ENCODE measurements around the gene JMJD8.

Gene JMJD8, protein sequence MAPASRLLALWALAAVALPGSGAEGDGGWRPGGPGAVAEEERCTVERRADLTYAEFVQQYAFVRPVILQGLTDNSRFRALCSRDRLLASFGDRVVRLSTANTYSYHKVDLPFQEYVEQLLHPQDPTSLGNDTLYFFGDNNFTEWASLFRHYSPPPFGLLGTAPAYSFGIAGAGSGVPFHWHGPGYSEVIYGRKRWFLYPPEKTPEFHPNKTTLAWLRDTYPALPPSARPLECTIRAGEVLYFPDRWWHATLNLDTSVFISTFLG
- total RNA-seq: 20.9 to 27.4 (median 24.8) reads per million in 4 donors

- DNase-seq: peak; percentile 92 to 97 (median 96)
Observed at GRCh38 chr16:684071-684794, at the start of gene JMJD8. JMJD8 (minus strand) TSS chr16:684334; CDS start chr16:684319, 15 bp downstream.

DNA sequence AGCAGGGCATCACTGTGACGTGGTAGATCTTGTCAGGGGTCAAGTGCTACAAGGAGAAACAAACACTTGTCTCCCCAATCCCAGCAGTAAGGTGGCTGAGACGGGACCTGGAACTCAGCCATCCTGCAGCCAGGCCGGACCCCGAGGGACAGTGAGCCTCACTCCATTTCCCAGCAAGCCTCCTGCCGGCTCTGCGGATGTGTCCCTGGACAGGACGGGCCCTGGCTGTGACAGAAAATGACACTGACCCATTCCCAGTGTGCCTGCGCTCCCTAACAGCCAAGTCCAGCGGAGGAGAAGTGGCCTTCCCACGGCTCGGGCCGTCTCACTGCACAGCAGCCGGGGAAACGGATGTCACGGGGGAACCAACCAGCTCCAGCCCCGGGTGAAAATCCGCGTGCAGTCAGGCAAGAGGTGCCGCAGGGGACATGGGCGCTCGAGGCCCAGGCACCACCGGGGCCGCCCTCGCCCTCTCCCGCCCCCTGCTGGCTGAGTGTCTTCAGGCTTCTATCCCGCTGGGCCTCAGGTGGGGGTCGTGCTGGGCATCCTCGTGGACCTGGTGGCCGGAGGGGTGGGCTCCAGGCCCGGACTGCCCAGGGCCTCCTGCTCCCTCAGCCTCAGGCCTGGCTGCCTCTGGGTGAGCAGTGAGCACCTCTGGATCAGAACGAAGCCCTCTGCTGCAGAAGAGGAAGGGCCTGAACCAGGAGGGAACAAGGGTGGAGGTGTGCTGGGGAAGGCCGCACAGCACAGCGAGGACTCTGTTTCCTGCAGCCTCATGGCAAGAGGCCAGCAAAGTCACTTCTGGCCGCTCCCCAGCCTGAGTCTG lies 49.5 kb upstream of the JMJD8 start:
- peak in 1 of 5 donors; percentile 25 for DNase-seq

GRCh38 chr16:732936-733335 lies 48.8 kb upstream of the JMJD8 start:
- no peak for DNase-seq

DNA sequence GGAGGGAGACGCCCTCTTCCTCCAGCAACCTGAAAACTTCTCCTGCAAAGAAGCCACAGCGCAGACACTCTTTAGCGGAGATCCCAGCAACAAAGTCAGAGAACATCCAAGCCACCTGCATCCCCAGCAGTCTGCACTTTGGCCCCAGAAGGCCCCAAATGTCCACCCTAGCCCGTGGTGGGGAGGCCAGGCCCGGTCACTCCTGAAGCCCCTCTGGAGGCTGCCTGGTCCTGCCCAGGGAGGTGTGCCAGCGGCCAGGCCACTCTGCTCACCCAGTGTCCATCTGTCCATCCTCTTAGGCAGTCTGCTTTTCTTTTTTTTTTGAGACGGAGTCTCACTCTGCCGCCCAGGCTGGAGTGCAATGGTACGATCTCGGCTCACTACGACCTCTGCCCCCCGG lies 48.2 kb upstream of the JMJD8 start:
- DNase-seq: no peak

GRCh38 chr16:730666-731509 lies 46.8 kb upstream of the JMJD8 start:
- DNase-seq: no peak

- DNase-seq: peak in 1 of 5 donors; percentile 12
Observed at GRCh38 chr16:729768-730665, 45.9 kb upstream of the JMJD8 start.

- no peak for DNase-seq
Observed at GRCh38 chr16:728890-729744, 45.0 kb upstream of the JMJD8 start.

DNA sequence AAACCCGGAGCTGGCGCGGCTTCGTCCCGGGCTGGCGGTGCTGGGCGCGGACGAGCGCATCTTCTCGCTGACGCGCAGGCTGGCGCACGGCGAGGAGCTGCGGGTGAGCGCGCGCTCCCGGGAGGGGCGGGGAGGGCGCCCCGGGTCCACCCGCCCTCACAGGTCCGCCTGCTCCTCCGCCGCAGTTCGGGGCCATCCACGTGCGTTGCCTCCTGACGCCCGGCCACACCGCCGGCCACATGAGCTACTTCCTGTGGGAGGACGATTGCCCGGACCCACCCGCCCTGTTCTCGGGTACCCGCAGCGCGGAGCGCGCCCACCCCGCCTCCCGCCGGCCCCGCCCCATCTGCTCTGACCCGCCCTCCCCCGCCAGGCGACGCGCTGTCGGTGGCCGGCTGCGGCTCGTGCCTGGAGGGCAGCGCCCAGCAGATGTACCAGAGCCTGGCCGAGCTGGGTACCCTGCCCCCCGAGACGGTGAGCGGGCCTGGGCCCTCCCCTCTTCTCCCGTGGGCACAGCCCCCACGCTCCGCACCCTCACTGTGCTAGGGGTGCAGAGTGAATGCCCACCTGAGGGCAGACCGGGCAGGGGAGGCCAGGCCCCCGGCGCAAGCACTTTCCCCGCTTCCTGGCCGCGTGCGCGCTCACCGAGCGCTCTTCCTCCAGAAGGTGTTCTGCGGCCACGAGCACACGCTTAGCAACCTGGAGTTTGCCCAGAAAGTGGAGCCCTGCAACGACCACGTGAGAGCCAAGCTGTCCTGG lies 44.2 kb upstream of the JMJD8 start:
- peak; percentile 45 to 66 (median 59) for DNase-seq

- DNase-seq: no peak
Observed at GRCh38 chr16:727291-727977, 43.3 kb upstream of the JMJD8 start.

- DNase-seq: peak; percentile 35 to 60 (median 48)
Observed at GRCh38 chr16:726438-727290, 42.5 kb upstream of the JMJD8 start, which contains the start of the genes CCDC78 and HAGHL. CCDC78 (minus strand) TSS chr16:726443; CDS start chr16:726367, 76 bp downstream. HAGHL (plus strand) TSS chr16:727106; CDS start chr16:727510, 404 bp downstream.

GRCh38 chr16:726188-726437 lies 42.0 kb upstream of the JMJD8 start:
- DNase-seq: no peak

GRCh38 chr16:725463-726187 lies 41.5 kb upstream of the JMJD8 start:
- no peak for DNase-seq

DNA sequence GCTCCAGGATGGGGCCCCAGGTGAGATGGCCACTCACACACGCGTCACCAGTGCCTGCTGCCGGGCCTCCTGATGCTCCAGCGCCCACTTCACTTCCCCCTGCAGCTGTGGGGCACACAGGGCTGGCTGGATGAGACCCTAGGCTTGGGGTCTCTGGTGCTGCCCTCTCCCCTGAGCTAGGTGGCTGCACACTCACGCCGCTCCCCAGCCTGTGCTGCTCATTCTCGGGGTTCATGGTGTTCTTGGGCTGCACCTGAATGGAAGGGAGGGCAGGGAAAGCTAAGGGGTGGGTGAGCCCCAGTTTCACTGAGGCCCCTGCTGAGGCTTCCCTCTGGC lies 40.9 kb upstream of the JMJD8 start:
- no peak for DNase-seq

DNA sequence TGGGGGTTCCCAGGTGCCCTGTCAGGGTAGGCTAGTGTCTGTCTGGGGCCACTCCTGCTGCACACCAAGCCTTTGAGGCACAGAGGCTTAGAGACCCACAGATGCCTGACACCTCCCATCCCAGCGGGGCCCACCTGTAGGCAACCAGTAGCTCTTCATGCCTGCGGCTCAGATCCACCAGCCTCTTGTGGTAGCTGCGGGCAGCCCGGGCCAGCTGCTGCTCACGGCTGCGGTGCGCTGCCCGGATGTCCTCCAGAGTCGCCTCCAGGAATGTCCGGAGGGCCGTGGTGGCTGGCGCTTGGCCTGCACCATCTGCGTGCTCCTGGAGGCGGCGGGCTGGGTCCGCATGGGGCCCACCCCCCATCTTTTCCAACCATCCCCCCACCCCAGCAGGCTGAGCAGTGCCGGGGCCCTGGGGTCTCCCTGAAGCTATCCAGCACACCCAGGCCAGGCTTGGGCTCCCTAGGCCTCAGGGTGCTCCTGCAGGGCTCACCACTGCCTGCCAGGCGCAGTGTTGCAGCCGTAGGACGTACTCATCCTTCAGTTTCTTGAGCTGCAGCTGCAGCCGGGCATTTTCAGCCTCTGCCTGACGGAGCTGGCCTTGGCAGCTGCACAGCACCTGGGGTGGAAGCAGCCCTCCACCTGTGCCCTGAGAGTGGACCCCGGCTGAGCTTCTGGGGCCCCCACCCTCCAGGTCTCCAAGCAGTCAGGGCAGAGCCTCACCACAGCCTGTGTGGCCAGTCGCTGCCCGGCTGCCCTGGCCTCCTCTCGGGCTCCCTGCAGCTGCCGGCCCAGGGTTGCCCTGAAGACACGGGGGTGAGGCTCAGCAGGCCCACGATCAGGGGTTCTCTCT lies 40.3 kb upstream of the JMJD8 start:
- DNase-seq: no peak

DNA sequence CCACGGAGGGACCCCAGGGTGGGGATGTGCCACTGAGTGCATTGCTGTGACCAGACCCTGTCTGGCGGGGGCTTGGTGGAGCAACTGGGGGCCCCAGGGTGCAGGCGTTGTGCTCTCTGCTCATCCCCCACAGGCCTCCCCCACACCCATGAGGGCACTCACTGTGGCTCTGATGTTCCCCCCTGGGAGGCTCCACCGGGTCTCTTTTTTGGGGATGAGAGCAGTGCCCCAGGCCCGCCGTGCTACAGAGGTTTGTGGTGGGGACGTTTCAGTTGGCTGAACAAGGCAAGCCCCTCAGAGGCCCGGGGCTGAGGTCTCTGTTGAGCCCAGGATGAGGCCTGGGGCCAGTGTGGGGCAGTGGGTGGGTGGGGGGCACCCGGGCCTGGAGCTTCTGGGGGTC lies 39.6 kb upstream of the JMJD8 start:
- no peak for DNase-seq

DNA sequence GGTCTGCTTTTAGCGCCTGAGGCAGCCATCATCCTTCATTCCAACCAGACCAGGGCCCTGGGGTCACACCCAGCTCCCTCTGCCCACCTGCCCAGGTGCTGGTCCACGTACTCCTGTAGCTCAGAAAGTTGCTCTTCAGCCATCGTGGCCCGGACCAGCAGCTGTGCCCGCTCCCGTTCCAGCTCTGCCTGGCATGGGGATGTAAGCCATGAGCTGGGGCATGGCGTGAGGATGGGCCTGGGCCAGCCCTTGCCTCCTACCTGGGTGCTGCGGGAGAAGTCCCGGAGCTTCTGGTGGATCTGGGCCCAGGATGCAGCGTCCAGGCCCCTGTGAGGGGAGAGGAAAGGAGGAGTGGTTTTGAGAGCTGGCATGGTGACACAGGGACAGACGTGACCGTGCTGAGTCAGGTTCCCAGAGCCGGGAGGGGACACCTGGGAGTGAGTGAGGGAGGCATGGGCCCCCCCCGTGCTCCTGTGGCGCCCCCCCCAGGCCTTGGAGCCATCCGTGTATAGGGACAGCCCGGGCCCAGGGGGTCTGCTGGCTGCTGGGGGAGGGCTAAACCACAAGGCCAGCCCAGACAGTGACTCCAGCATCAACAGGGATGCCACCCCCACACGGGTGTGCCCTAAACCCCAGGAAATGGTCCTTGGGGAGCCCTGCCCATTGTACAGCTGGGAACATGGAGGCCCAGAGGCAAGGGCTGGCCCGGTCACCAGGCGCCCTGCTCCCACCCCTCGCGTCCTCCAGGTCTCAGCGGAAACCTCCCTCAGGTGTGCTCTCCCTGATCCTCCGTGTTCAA lies 38.9 kb upstream of the JMJD8 start:
- no peak for DNase-seq
